IMR-90 (cell line): ENCODE results near the gene MPPED1. TPM values are rescaled to one million over a fixed set of nuclear protein-coding genes. Genes with fewer than 3 reads are reported as not detected.

Experiments used
- ATAC-seq: fragments of 200-7000 bp; cut with Tn5 transposase; 2 replicates; pipeline ENCODE4 v1.9.1; 2020; ENCODE audit warnings: low read depth, mild to moderate bottlenecking, moderate library complexity
- BruUV-seq: library from RNA; stranded (reverse); fragments of 400-500 nt; replicated peaks from 2 replicates; lab custom pipeline; 2021; lab: Mats Ljungman, UMichigan
- CTCF ChIA-PET: fragments of 300-600 bp; formaldehyde crosslinking; extraction: SDS; loops from one replicate; lab custom pipeline; 2021; ENCODE audit warnings: antibody characterized with exemption; lab: Yijun Ruan, JAX
- POLR2A ChIA-PET: fragments of 300-600 bp; sonication (Branson Sonifier 250); formaldehyde crosslinking; loops from one replicate; lab custom pipeline; 2022; ENCODE audit warnings: antibody characterized with exemption; ENCODE audit not compliant: unreplicated experiment; lab: Charles Lee
- DNase-seq: peaks from one replicate; pipeline ENCODE4 v3.0.0; 2013
- H2AFZ ChIP-seq: replicated peaks from 2 replicates; pipeline ENCODE3; 2013; ENCODE audit warnings: low read length, mild to moderate bottlenecking; ENCODE audit not compliant: poor library complexity
- H2AK5ac ChIP-seq: 2 replicates; pipeline ENCODE4 v1.6.1; 2013; ENCODE audit warnings: low read depth, low read length, inconsistent platforms
- H2AK9ac ChIP-seq: replicated peaks from 2 replicates; pipeline ENCODE3; 2013; ENCODE audit warnings: mild to moderate bottlenecking, low read depth, low read length, moderate library complexity; ENCODE audit not compliant: poor library complexity
- H2BK120ac ChIP-seq: 2 replicates; pipeline ENCODE4 v1.6.1; 2013; ENCODE audit warnings: low read depth, low read length, inconsistent platforms
- H2BK15ac ChIP-seq: 3 replicates; pipeline ENCODE4 v1.6.1; 2013; ENCODE audit warnings: low read depth, low read length, inconsistent platforms
- H2BK20ac ChIP-seq: 2 replicates; pipeline ENCODE4 v1.6.1; 2013; ENCODE audit warnings: low read depth, mild to moderate bottlenecking, inconsistent platforms, low read length, moderate library complexity
- H2BK5ac ChIP-seq: 2 replicates; pipeline ENCODE4 v1.6.1; 2013; ENCODE audit warnings: mild to moderate bottlenecking, low read depth, low read length, inconsistent platforms; ENCODE audit not compliant: poor library complexity, severe bottlenecking
- H3K14ac ChIP-seq: replicated peaks from 2 replicates; pipeline ENCODE4 v1.6.1; 2013; ENCODE audit warnings: low read depth, low read length, inconsistent platforms
- H3K18ac ChIP-seq: 2 replicates; pipeline ENCODE4 v1.6.1; 2013; ENCODE audit warnings: low read depth, low read length, control low read depth
- H3K23ac ChIP-seq: 2 replicates; pipeline ENCODE4 v1.6.1; 2013; ENCODE audit warnings: low read depth, low read length, inconsistent platforms
- H3K27ac ChIP-seq: 2 replicates; pipeline ENCODE4 v1.5.1; 2013; ENCODE audit warnings: mild to moderate bottlenecking, control low read depth, low read length; ENCODE audit not compliant: insufficient read depth
- H3K27me3 ChIP-seq: 2 replicates; pipeline ENCODE4 v1.6.1; 2013; ENCODE audit warnings: low read length; ENCODE audit not compliant: control insufficient read depth, insufficient read depth
- H3K36me3 ChIP-seq: 2 replicates; pipeline ENCODE4 v1.6.1; 2013; ENCODE audit warnings: low read length, mixed read lengths; ENCODE audit not compliant: control insufficient read depth, insufficient read depth
- H3K4ac ChIP-seq: 2 replicates; pipeline ENCODE4 v1.6.1; 2013; ENCODE audit warnings: low read depth, low read length, inconsistent platforms
- H3K4me1 ChIP-seq: 2 replicates; pipeline ENCODE4 v1.6.1; 2013; ENCODE audit warnings: low read length, mixed read lengths; ENCODE audit not compliant: control insufficient read depth, insufficient read depth
- H3K4me2 ChIP-seq: 2 replicates; pipeline ENCODE4 v1.6.1; 2013; ENCODE audit warnings: low read depth, mild to moderate bottlenecking, control low read depth, low read length, moderate library complexity
- H3K4me3 ChIP-seq: 2 replicates; pipeline ENCODE4 v1.5.1; 2013; ENCODE audit warnings: low read depth, mild to moderate bottlenecking, control low read depth, low read length, moderate library complexity; ENCODE audit not compliant: insufficient read depth
- H3K56ac ChIP-seq: 2 replicates; pipeline ENCODE4 v1.6.1; 2013; ENCODE audit warnings: low read length, inconsistent platforms; ENCODE audit not compliant: insufficient read depth; ENCODE audit errors: extremely low read depth
- H3K79me1 ChIP-seq, 2 experiments: 2 replicates each; pipeline ENCODE4 v1.6.1; 2013; ENCODE audit warnings: low read length in 2 of 2, inconsistent platforms in 1 of 2, low read depth in 1 of 2
- H3K9ac ChIP-seq: 2 replicates; pipeline ENCODE4 v1.6.1; 2013; ENCODE audit warnings: low read depth, low read length, control low read depth
- H3K9me1 ChIP-seq: 2 replicates; pipeline ENCODE4 v1.6.1; 2013; ENCODE audit warnings: low read length, inconsistent platforms; ENCODE audit not compliant: insufficient read depth
- H3K9me3 ChIP-seq: 2 replicates; pipeline ENCODE4 v1.6.1; 2013; ENCODE audit warnings: low read length; ENCODE audit not compliant: control insufficient read depth, insufficient read depth
- H4K20me1 ChIP-seq: 2 replicates; pipeline ENCODE4 v1.6.1; 2013; ENCODE audit warnings: low read length, inconsistent platforms; ENCODE audit not compliant: insufficient read depth
- H4K5ac ChIP-seq: 2 replicates; pipeline ENCODE4 v1.6.1; 2013; ENCODE audit warnings: mild to moderate bottlenecking, low read depth, low read length, control low read depth
- H4K8ac ChIP-seq, 2 experiments: 2 replicates each; pipeline ENCODE4 v1.6.1; 2013; ENCODE audit warnings: low read depth in 2 of 2, low read length in 2 of 2, control low read depth in 1 of 2, inconsistent platforms in 1 of 2
- H4K91ac ChIP-seq: 2 replicates; pipeline ENCODE4 v1.6.1; 2013; ENCODE audit warnings: low read depth, low read length, inconsistent platforms; ENCODE audit not compliant: insufficient read depth
- CEBPB ChIP-seq: IDR thresholded peaks from 2 replicates; pipeline ENCODE4 v1.6.1; 2012; ENCODE audit warnings: low read depth, low read length, improper control_type of control experiment
- CHD1 ChIP-seq: IDR thresholded peaks from 2 replicates; pipeline ENCODE4 v1.6.1; 2012; ENCODE audit warnings: low read depth, low read length, improper control_type of control experiment
- FOS ChIP-seq: fragments of 150-350 bp; IDR thresholded peaks from 2 replicates; pipeline ENCODE4 v1.6.1; 2016; ENCODE audit warnings: low read depth, low read length
- MAFK ChIP-seq: IDR thresholded peaks from 2 replicates; pipeline ENCODE4 v1.6.1; 2012; ENCODE audit warnings: low read depth, low read length, improper control_type of control experiment
- MAZ ChIP-seq: IDR thresholded peaks from 2 replicates; pipeline ENCODE4 v1.6.1; 2012; ENCODE audit warnings: low read depth, mild to moderate bottlenecking, low read length, improper control_type of control experiment, moderate library complexity, borderline replicate concordance
- NFE2L2 ChIP-seq: fragments of 150-350 bp; IDR thresholded peaks from 2 replicates; pipeline ENCODE4 v1.6.1; 2016; ENCODE audit warnings: low read depth, mild to moderate bottlenecking, low read length
- POLR2A ChIP-seq: IDR thresholded peaks from 2 replicates; pipeline ENCODE4 v1.6.1; 2012; ENCODE audit warnings: mild to moderate bottlenecking, low read depth, low read length
- RCOR1 ChIP-seq: IDR thresholded peaks from 2 replicates; pipeline ENCODE4 v1.6.1; 2012; ENCODE audit warnings: mild to moderate bottlenecking, low read length, improper control_type of control experiment; ENCODE audit not compliant: insufficient replicate concordance
- WGBS, 2 experiments: methylation state at CpG; one replicate each; pipeline versions ENCODE4 v1.1.5 to v1.1.7; 2013; ENCODE audit warnings: missing lambda C conversion rate in 2 of 2; ENCODE audit not compliant: insufficient read length in 1 of 2; ENCODE audit errors: extremely low coverage in 2 of 2; 5-methylcytosine and 5-hydroxymethylcytosine counted together
- dilution Hi-C: fragments of 300-500 bp; cut with HindIII; formaldehyde crosslinking; loops from one replicate; pipeline ENCODE4 v1.14.3; 2018; ENCODE audit warnings: low sequenced_read_pairs; ENCODE audit not compliant: unreplicated experiment
- in situ Hi-C: fragments of 300-500 bp; cut with MboI; formaldehyde crosslinking; loops from 3 replicates; pipeline ENCODE4 v1.14.3; 2019; ENCODE audit warnings: low sequenced_read_pairs, inconsistent platforms, mixed read lengths
- intact Hi-C: fragments of 100-400 bp; cut with micrococcal nuclease; formaldehyde crosslinking; loops from 2 replicates; pipeline ENCODE4 v1.10.0; 2022
- polyA plus RNA-seq, 3 experiments: library from polyadenylated mRNA; depleted of rRNA; stranded (reverse); fragments of >200 nt; gene quantifications; 2 replicates each; pipeline ENCODE4 v1.2.3, GENCODE V29; 2012; ENCODE audit warnings: low replicate concordance in 1 of 3
- total RNA-seq: library from RNA; depleted of rRNA; stranded (reverse); fragments of >200 nt; gene quantifications from 2 replicates; pipeline ENCODE4 v1.2.3, GENCODE V29; 2012

The MPPED1 gene
- total and polyA plus RNA-seq, 2 of the 4 experiments (the other 2 are of a cell fraction) = not detected

DNA sequence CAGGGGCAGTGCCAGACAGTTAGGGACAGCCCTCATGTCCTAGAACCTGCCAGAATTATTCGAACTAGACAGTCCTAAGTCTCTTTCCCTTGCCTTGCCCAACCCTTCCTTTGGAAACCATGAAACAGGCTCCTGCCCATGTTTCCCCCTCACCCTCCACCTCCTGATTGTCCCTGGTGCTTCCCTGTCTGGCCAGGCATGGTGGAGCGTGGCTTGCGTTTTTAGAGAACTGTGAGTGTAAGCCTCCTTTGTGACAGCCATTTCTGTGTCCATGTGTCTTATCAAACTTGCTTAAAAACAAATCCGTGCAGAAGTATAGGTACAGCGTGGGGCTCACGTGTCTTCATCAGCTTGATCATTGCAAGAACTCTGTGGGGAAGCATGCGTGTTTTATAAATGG, 54.9 kb downstream of the MPPED1 start:
- no peak overlapping the region for H4K5ac ChIP-seq
- no TSS peak for BruUV-seq
- no peak overlapping the region for H2AK5ac ChIP-seq
- no peak overlapping the region for H2BK5ac ChIP-seq
- H3K4ac ChIP-seq = no peak overlapping the region
- no peaks in the 10 kb centered on the region for H4K20me1 ChIP-seq
- ATAC-seq (no peak), DNase-seq (no peak)
- no peaks in the 10 kb centered on the region for H3K9me1 ChIP-seq
- no peak overlapping the region for H3K27ac ChIP-seq
- dilution Hi-C loops (no loop called here), in situ Hi-C loops (no loop called here), intact Hi-C loops (no loop called here)
- H3K23ac ChIP-seq = no peak overlapping the region
- H3K56ac ChIP-seq = no peak overlapping the region
- H3K36me3 ChIP-seq = no peaks in the 10 kb centered on the region
- H3K27me3 ChIP-seq = no peaks in the 10 kb centered on the region; the same call in 1 of the 2 replicates
- no peak overlapping the region for H2BK20ac ChIP-seq
- no peak overlapping the region for H2BK15ac ChIP-seq
- H3K14ac ChIP-seq = no peak overlapping the region
- no peak overlapping the region for H3K4me3 ChIP-seq
- H3K9me3 ChIP-seq = peaks cover 1% of the 10 kb centered on the region; the same call in 1 of the 2 replicates
- H3K4me1 ChIP-seq = no peaks in the 10 kb centered on the region
- ChIA-PET CTCF (no interaction called here), POLR2A (no interaction called here)
- no peak overlapping the region for H2AK9ac ChIP-seq
- H3K79me1 ChIP-seq = no peaks in the 10 kb centered on the region
- no peak overlapping the region for H4K8ac ChIP-seq
- 31% methylated on average over 5 of the region's 7 CpGs; no CpG with 5 or more reads in 1 of the 2 experiments for WGBS, 2 experiments
- no peak overlapping the region for H2BK120ac ChIP-seq
- no peak overlapping the region for H4K91ac ChIP-seq
- H2AFZ ChIP-seq = no peak overlapping the region
- TF ChIP-seq CEBPB = no peak
- no peak for TF ChIP-seq CHD1
- no peak for TF ChIP-seq MAZ
- no peak for TF ChIP-seq NFE2L2
- no peak for TF ChIP-seq MAFK
- TF ChIP-seq FOS = no peak
- TF ChIP-seq POLR2A = no peak
- no peak for TF ChIP-seq RCOR1
- H3K9ac ChIP-seq = no peak overlapping the region
- H3K18ac ChIP-seq = no peak overlapping the region
- no peak overlapping the region for H3K4me2 ChIP-seq
